Neuronal stem cell (in vitro differentiated cells): ENCODE results near the gene KRT26.

Experiments used
- DNase-seq: peaks from one replicate; pipeline ENCODE4 v3.0.0-alpha.2; 2013; ENCODE audit warnings: low spot score
- H2AFZ ChIP-seq: one replicate; pipeline ENCODE4 v1.6.1; 2013; ENCODE audit warnings: mild to moderate bottlenecking, low read length, inconsistent platforms
- H2AK5ac ChIP-seq: 2 replicates; pipeline ENCODE4 v1.6.1; 2013; ENCODE audit warnings: low read depth, mild to moderate bottlenecking, inconsistent platforms, low read length, moderate library complexity, mixed read lengths
- H2BK120ac ChIP-seq: 2 replicates; pipeline ENCODE4 v1.6.1; 2013; ENCODE audit warnings: low read depth, mild to moderate bottlenecking, inconsistent platforms, low read length, moderate library complexity, mixed read lengths
- H2BK12ac ChIP-seq: one replicate; pipeline ENCODE4 v1.6.1; 2013; ENCODE audit warnings: low read length, inconsistent platforms
- H2BK15ac ChIP-seq: 2 replicates; pipeline ENCODE4 v1.6.1; 2013; ENCODE audit warnings: mild to moderate bottlenecking, low read length, inconsistent platforms, mixed read lengths
- H2BK5ac ChIP-seq: one replicate; pipeline ENCODE4 v1.6.1; 2013; ENCODE audit warnings: inconsistent platforms, mild to moderate bottlenecking, low read length, moderate library complexity
- H3K14ac ChIP-seq: one replicate; pipeline ENCODE4 v1.6.1; 2013; ENCODE audit warnings: low read length, inconsistent platforms
- H3K18ac ChIP-seq: 2 replicates; pipeline ENCODE4 v1.6.1; 2013; ENCODE audit warnings: low read length, inconsistent platforms
- H3K23ac ChIP-seq: 2 replicates; pipeline ENCODE4 v1.6.1; 2013; ENCODE audit warnings: low read depth, mild to moderate bottlenecking, mixed read lengths, low read length, inconsistent platforms; ENCODE audit not compliant: poor library complexity
- H3K27ac ChIP-seq: replicated peaks from 3 replicates; pipeline ENCODE4 v1.5.1; 2013; ENCODE audit warnings: low read length, inconsistent platforms
- H3K27me3 ChIP-seq, 3 experiments: 2 replicates each; pipeline ENCODE4 v1.6.1; 2013; ENCODE audit warnings: low read length in 3 of 3, mild to moderate bottlenecking in 2 of 3, inconsistent platforms in 1 of 3, low read depth in 1 of 3, mixed read lengths in 1 of 3, moderate library complexity in 1 of 3; ENCODE audit not compliant: control insufficient read depth in 3 of 3, insufficient read depth in 3 of 3
- H3K36me3 ChIP-seq, 2 donors: replicated peaks in 1 of 2; 2 replicates each; pipeline ENCODE4 v1.6.1; 2013; ENCODE audit warnings: low read length in 2 of 2; ENCODE audit not compliant: control insufficient read depth in 2 of 2, insufficient read depth in 2 of 2
- H3K4ac ChIP-seq: 2 replicates; pipeline ENCODE4 v1.6.1; 2013; ENCODE audit warnings: inconsistent platforms, mild to moderate bottlenecking, low read length, moderate library complexity
- H3K4me1 ChIP-seq, 2 donors: 1 replicate in 1 of 2; 2 replicates in 1 of 2; pipeline ENCODE4 v1.6.1; 2013; ENCODE audit warnings: low read length in 2 of 2, low read depth in 1 of 2; ENCODE audit not compliant: control insufficient read depth in 2 of 2, insufficient read depth in 1 of 2
- H3K4me2 ChIP-seq: one replicate; pipeline ENCODE4 v1.6.1; 2013; ENCODE audit warnings: mild to moderate bottlenecking, low read length, inconsistent platforms; ENCODE audit not compliant: insufficient read depth, poor library complexity, severe bottlenecking
- H3K4me3 ChIP-seq, 2 donors: 2 replicates each; pipeline ENCODE4 v1.5.1; 2013; ENCODE audit warnings: low read length in 2 of 2, mild to moderate bottlenecking in 2 of 2, inconsistent platforms in 1 of 2, moderate library complexity in 1 of 2
- H3K79me1 ChIP-seq: one replicate; pipeline ENCODE4 v1.6.1; 2013; ENCODE audit warnings: low read depth, mild to moderate bottlenecking, inconsistent platforms, low read length, moderate library complexity
- H3K9ac ChIP-seq: one replicate; pipeline ENCODE4 v1.6.1; 2013; ENCODE audit warnings: mild to moderate bottlenecking, low read depth, low read length, inconsistent platforms; ENCODE audit not compliant: poor library complexity
- H3K9me3 ChIP-seq, 2 donors: replicated peaks in 1 of 2; 2 replicates each; pipeline versions ENCODE3 to v1.6.1; 2013; ENCODE audit warnings: low read length in 2 of 2, mild to moderate bottlenecking in 2 of 2, inconsistent platforms in 1 of 2, low read depth in 1 of 2, mixed read lengths in 1 of 2, moderate library complexity in 1 of 2; ENCODE audit not compliant: control insufficient read depth in 2 of 2, insufficient read depth in 1 of 2
- H4K8ac ChIP-seq: one replicate; pipeline ENCODE4 v1.6.1; 2013; ENCODE audit warnings: low read depth, mild to moderate bottlenecking, inconsistent platforms, low read length, moderate library complexity
- H4K91ac ChIP-seq: one replicate; pipeline ENCODE4 v1.6.1; 2013; ENCODE audit warnings: low read length, low read depth, mild to moderate bottlenecking, inconsistent platforms; ENCODE audit not compliant: poor library complexity
- WGBS, 2 donors: extraction: QIAGEN DNeasy Blood & Tissue Kit; methylation state at CpG; one replicate each; pipeline ENCODE4 v1.1.7; 2013; ENCODE audit warnings: missing lambda C conversion rate in 2 of 2, mixed read lengths in 1 of 2; ENCODE audit not compliant: insufficient read length in 2 of 2, insufficient replicate concordance in 1 of 2; ENCODE audit errors: extremely low coverage in 2 of 2; 5-methylcytosine and 5-hydroxymethylcytosine counted together

Gene KRT26

GRCh38 chr17:40791111-40791510 lies 19.1 kb upstream of the KRT26 start:
- no peak overlapping the region for H3K4me2 ChIP-seq
- no peak overlapping the region for H4K8ac ChIP-seq
- H3K9me3 ChIP-seq, result no peaks in the 10 kb centered on the region
- H2BK15ac ChIP-seq, result no peak overlapping the region
- H2AFZ ChIP-seq, result no peak overlapping the region
- H3K79me1 ChIP-seq, result no peaks in the 10 kb centered on the region
- H3K23ac ChIP-seq, result no peak overlapping the region
- no CpG with 5 or more reads among the region's 1 CpG for WGBS, 2 donors
- H2BK12ac ChIP-seq, result no peak overlapping the region
- H3K4me1 ChIP-seq, result no peaks in the 10 kb centered on the region
- no peak overlapping the region for H2BK5ac ChIP-seq
- no peak overlapping the region for H2AK5ac ChIP-seq
- H3K18ac ChIP-seq, result no peak overlapping the region
- no peak overlapping the region for H3K14ac ChIP-seq
- H2BK120ac ChIP-seq, result no peak overlapping the region
- H3K4me3 ChIP-seq, result no peak overlapping the region
- H3K27ac ChIP-seq, result no peak overlapping the region
- peaks cover 0 to 30% (median 0%) of the 10 kb centered on the region in 3 experiments for H3K27me3 ChIP-seq
- no peak overlapping the region for H4K91ac ChIP-seq
- H3K4ac ChIP-seq, result no peak overlapping the region
- no peak for DNase-seq
- H3K36me3 ChIP-seq, result no peaks in the 10 kb centered on the region
- no peak overlapping the region for H3K9ac ChIP-seq

DNA sequence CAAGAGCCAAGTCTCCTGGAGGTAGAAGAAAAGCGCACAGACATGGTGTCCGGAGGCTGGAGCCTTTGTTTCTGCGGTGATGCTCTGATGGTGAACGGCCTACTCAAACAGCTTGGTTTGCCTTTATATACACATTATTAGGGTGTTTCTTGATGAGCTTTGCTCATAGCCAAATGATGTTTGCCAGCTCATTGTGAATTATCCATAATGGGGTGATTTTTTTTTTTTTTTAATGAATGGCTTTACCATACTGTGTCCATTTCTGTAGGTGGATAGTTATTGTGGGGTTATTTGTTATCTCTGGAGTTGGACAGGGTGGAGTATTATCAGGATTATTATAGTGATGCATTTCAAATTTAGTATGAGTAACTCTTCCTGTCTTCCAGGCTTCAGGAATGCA lies 10.4 kb upstream of the KRT26 start, which contains the start of gene KRT27:
Gene KRT27 (minus strand): TSS at position 101 of the 400 bp plus-strand sequence. CDS start 57 bp downstream, at position 44.
- H2BK12ac ChIP-seq, result no peak within 1 kb of the TSS
- no CpG with 5 or more reads among the region's 4 CpGs for WGBS, 2 donors
- DNase-seq, result no peak
- H3K79me1 ChIP-seq, result no peaks in the 10 kb centered on the region
- no peak within 1 kb of the TSS for H3K27ac ChIP-seq
- no peak within 1 kb of the TSS for H2BK120ac ChIP-seq
- H4K8ac ChIP-seq, result no peak within 1 kb of the TSS
- H2AK5ac ChIP-seq, result no peak within 1 kb of the TSS
- no peak within 1 kb of the TSS for H3K14ac ChIP-seq
- H3K4ac ChIP-seq, result no peak within 1 kb of the TSS
- H3K9me3 ChIP-seq, result no peaks in the 10 kb centered on the region
- H4K91ac ChIP-seq, result no peak within 1 kb of the TSS
- peaks cover 0 to 10% (median 2%) of the 10 kb centered on the region in 3 experiments for H3K27me3 ChIP-seq
- H3K4me1 ChIP-seq, result no peaks in the 10 kb centered on the region
- no peak within 1 kb of the TSS for H2BK15ac ChIP-seq
- H3K36me3 ChIP-seq, result no peaks in the 10 kb centered on the region
- H2AFZ ChIP-seq, result no peak within 1 kb of the TSS
- no peak within 1 kb of the TSS for H3K4me3 ChIP-seq
- H3K9ac ChIP-seq, result no peak within 1 kb of the TSS
- H2BK5ac ChIP-seq, result no peak within 1 kb of the TSS
- peak within 1 kb of the TSS; percentile 52 for H3K18ac ChIP-seq
- H3K4me2 ChIP-seq, result no peak within 1 kb of the TSS
- no peak within 1 kb of the TSS for H3K23ac ChIP-seq

GRCh38 chr17:40779181-40779909 lies 7.3 kb upstream of the KRT26 start:
- Histone ChIP-seq H2BK5ac (no peak overlapping the region), H3K4ac (no peak overlapping the region), H3K4me3 (no peak overlapping the region), H2BK120ac (no peak overlapping the region), H3K18ac (no peak overlapping the region), H3K14ac (no peak overlapping the region), H2AFZ (no peak overlapping the region), H2AK5ac (no peak overlapping the region), H3K9ac (no peak overlapping the region), H3K79me1 (no peaks in the 10 kb centered on the region), H3K9me3 (no peaks in the 10 kb centered on the region), H4K8ac (no peak overlapping the region), H4K91ac (no peak overlapping the region), H3K4me1 (no peaks in the 10 kb centered on the region), H3K4me2 (no peak overlapping the region), H2BK15ac (no peak overlapping the region), H2BK12ac (no peak overlapping the region), H3K27me3 (peaks cover 0 to 10% (median 2%) of the 10 kb centered on the region in 3 experiments), H3K36me3 (no peaks in the 10 kb centered on the region), H3K23ac (no peak overlapping the region), H3K27ac (no peak overlapping the region)
- WGBS, 2 donors, result no CpG with 5 or more reads among the region's 37 CpGs
- DNase-seq, result no peak

GRCh38 chr17:40778461-40778860 lies 6.5 kb upstream of the KRT26 start:
- H3K4me3 ChIP-seq, result no peak overlapping the region
- H2BK120ac ChIP-seq, result no peak overlapping the region
- no CpG with 5 or more reads among the region's 5 CpGs for WGBS, 2 donors

More at GRCh38 chr17:40778461-40778860, 6.5 kb upstream of the KRT26 start:
- no peak overlapping the region for H4K8ac ChIP-seq
- H2AK5ac ChIP-seq, result no peak overlapping the region
- no peak overlapping the region for H3K9ac ChIP-seq
- H3K4me2 ChIP-seq, result no peak overlapping the region
- H4K91ac ChIP-seq, result no peak overlapping the region
- H2AFZ ChIP-seq, result no peak overlapping the region
- peaks cover 0 to 14% (median 2%) of the 10 kb centered on the region in 3 experiments for H3K27me3 ChIP-seq
- H3K23ac ChIP-seq, result no peak overlapping the region
- H3K36me3 ChIP-seq, result no peaks in the 10 kb centered on the region
- no peaks in the 10 kb centered on the region for H3K79me1 ChIP-seq
- no peak overlapping the region for H3K4ac ChIP-seq
- no peaks in the 10 kb centered on the region for H3K9me3 ChIP-seq
- H3K18ac ChIP-seq, result no peak overlapping the region
- DNase-seq, result no peak
- no peak overlapping the region for H2BK5ac ChIP-seq
- no peaks in the 10 kb centered on the region for H3K4me1 ChIP-seq
- no peak overlapping the region for H2BK15ac ChIP-seq
- H3K27ac ChIP-seq, result no peak overlapping the region
- no peak overlapping the region for H3K14ac ChIP-seq
- no peak overlapping the region for H2BK12ac ChIP-seq
